NCI-H2107 treated with DMSO at 0.1 percent for 48 hours (cell line): ENCODE data around the gene NMT2.

Experiments used
- DNase-seq: peaks from one replicate; lab custom pipeline; 2025; ENCODE audit not compliant: unreplicated experiment; lab: John Stamatoyannopoulos, UW

NMT2 gene

GRCh38 chr10:15182540-15183207, 14.2 kb upstream of the NMT2 start:
- no peak for DNase-seq

- DNase-seq: no peak
Observed at GRCh38 chr10:15181576-15182156, 13.2 kb upstream of the NMT2 start.

- DNase-seq: no peak
Observed at GRCh38 chr10:15180736-15181135, 12.2 kb upstream of the NMT2 start.

- DNase-seq: no peak
Observed at GRCh38 chr10:15176269-15176668, 7.8 kb upstream of the NMT2 start.

GRCh38 chr10:15175587-15175986, 7.1 kb upstream of the NMT2 start:
- DNase-seq: no peak

GRCh38 chr10:15172306-15172840, 3.9 kb upstream of the NMT2 start:
- DNase-seq: no peak

- no peak for DNase-seq
Observed at GRCh38 chr10:15169555-15170401, 1.3 kb upstream of the NMT2 start.

- DNase-seq: peak; percentile 50
Observed at GRCh38 chr10:15168786-15169554, 477 bp upstream of the NMT2 start.

GRCh38 chr10:15167411-15168290, 842 bp downstream of the NMT2 start:
- no peak for DNase-seq

- DNase-seq: no peak
Observed at GRCh38 chr10:15166325-15166724, 2.2 kb downstream of the NMT2 start.

GRCh38 chr10:15163253-15163828, 5.2 kb downstream of the NMT2 start:
- DNase-seq: no peak

GRCh38 chr10:15158972-15159371, 9.5 kb downstream of the NMT2 start:
- no peak for DNase-seq

GRCh38 chr10:15158448-15158847, 10.0 kb downstream of the NMT2 start:
- DNase-seq: no peak

- DNase-seq: no peak
Observed at GRCh38 chr10:15155978-15156656, 12.4 kb downstream of the NMT2 start.

GRCh38 chr10:15152556-15152955, 15.9 kb downstream of the NMT2 start:
- DNase-seq: no peak

GRCh38 chr10:15150563-15150962, 17.9 kb downstream of the NMT2 start:
- DNase-seq: no peak

GRCh38 chr10:15149042-15149771, 19.3 kb downstream of the NMT2 start:
- DNase-seq: no peak

- no peak for DNase-seq
Observed at GRCh38 chr10:15147594-15148392, 20.7 kb downstream of the NMT2 start.
